K562 (cell line): ENCODE results near the gene FCHSD1. TPM values are rescaled to one million over a fixed set of nuclear protein-coding genes. Genes with fewer than 3 reads are reported as not detected.

Source experiments
- BRD9 ChIP-seq: fragments of 450-650 bp; IDR thresholded peaks from 2 replicates; pipeline ENCODE4 v1.6.1; 2018; ENCODE audit warnings: low read depth; ENCODE audit not compliant: partially characterized antibody
- CREM ChIP-seq: IDR thresholded peaks from 2 replicates; pipeline ENCODE4 v1.6.1; 2014; ENCODE audit warnings: antibody characterized with exemption, low read depth
- EP400 ChIP-seq: fragments of 450-650 bp; IDR thresholded peaks from 2 replicates; pipeline ENCODE4 v1.6.1; 2017; ENCODE audit warnings: antibody characterized with exemption, mild to moderate bottlenecking, moderate library complexity
- HOXB6 ChIP-seq: fragments of 250-450 bp; sonication (Bioruptor Pico); IDR thresholded peaks from 2 replicates; pipeline ENCODE4 v1.5.1; 2022; ENCODE audit warnings: mild to moderate bottlenecking, borderline replicate concordance
- NCOA2 ChIP-seq, 2 experiments: fragments of 450-650 bp; IDR thresholded peaks; 2 replicates each; pipeline ENCODE4 v1.6.1; 2018; ENCODE audit warnings: mild to moderate bottlenecking in 2 of 2, moderate library complexity in 1 of 2; ENCODE audit not compliant: partially characterized antibody in 2 of 2
- NFXL1 ChIP-seq: fragments of 450-650 bp; formaldehyde crosslinking; IDR thresholded peaks from 2 replicates; pipeline ENCODE4 v1.4.0; 2021; ENCODE audit warnings: mild to moderate bottlenecking
- POLR2AphosphoS5 ChIP-seq: IDR thresholded peaks from 2 replicates; pipeline ENCODE4 v1.6.1; 2011; ENCODE audit warnings: mild to moderate bottlenecking, low read depth, low read length, moderate library complexity; ENCODE audit not compliant: control insufficient read depth, insufficient read depth
- POLR3A ChIP-seq: IDR thresholded peaks from 2 replicates; pipeline ENCODE4 v1.6.1; 2011; ENCODE audit warnings: borderline replicate concordance, mild to moderate bottlenecking, moderate library complexity; ENCODE audit not compliant: insufficient read length, insufficient read depth; ENCODE audit errors: extremely low read depth
- SRSF7 ChIP-seq: fragments of 200-400 bp; formaldehyde crosslinking; optimal IDR thresholded peaks from 2 replicates; pipeline ENCODE3; 2017; ENCODE audit warnings: mild to moderate bottlenecking, low read depth, low read length
- TAF1 ChIP-seq: IDR thresholded peaks from 2 replicates; pipeline ENCODE4 v1.6.1; 2011; ENCODE audit warnings: mild to moderate bottlenecking, low read length, moderate library complexity; ENCODE audit not compliant: insufficient read depth, control insufficient read depth, severe bottlenecking; ENCODE audit errors: extremely low read depth
- TCF7 ChIP-seq: sonication (generic); IDR thresholded peaks from 2 replicates; pipeline ENCODE4 v1.6.1; 2016; ENCODE audit warnings: antibody characterized with exemption, borderline replicate concordance
- ZBTB17 ChIP-seq: fragments of 450-650 bp; formaldehyde crosslinking; IDR thresholded peaks from 2 replicates; pipeline ENCODE4 v1.4.0; 2020; ENCODE audit warnings: mild to moderate bottlenecking
- ZNF134 ChIP-seq: fragments of 250-450 bp; sonication (Bioruptor Pico); conservative IDR thresholded peaks from 2 replicates; pipeline ENCODE4 v1.4.0; 2020
- ZNF224 ChIP-seq: sonication (generic); formaldehyde crosslinking; IDR thresholded peaks from 2 replicates; pipeline ENCODE4 v1.8.0; 2022; ENCODE audit warnings: mild to moderate bottlenecking, missing genetic modification reagents
- ZNF274 ChIP-seq: IDR thresholded peaks from 2 replicates; pipeline ENCODE4 v1.6.1; 2011; ENCODE audit warnings: low read depth, mild to moderate bottlenecking, low read length, moderate library complexity, borderline replicate concordance
- ZNF551 ChIP-seq: fragments of 250-450 bp; sonication (Bioruptor Pico); IDR thresholded peaks from 2 replicates; pipeline ENCODE4 v1.5.0; 2021; ENCODE audit warnings: mild to moderate bottlenecking, moderate library complexity
- ZNF583 ChIP-seq: fragments of 250-450 bp; sonication (Bioruptor Pico); IDR thresholded peaks from 2 replicates; pipeline ENCODE4 v1.4.0; 2020
- polyA plus RNA-seq, 8 experiments: library from polyadenylated mRNA; depleted of rRNA in 4 of 8; stranded (reverse) in 5 of 8; unstranded in 3 of 8; fragments of >200 nt; fragmentation: Nextera tagmentation in 2 of 8; fragmentation: Illumina TruSeq in 1 of 8; extraction: Ambion mirVana in 2 of 8; extraction: Trizol in 1 of 8; gene quantifications; 2 replicates each; pipeline versions ENCODE4 v1.2.1 to v1.2.3, GENCODE V29; 2011 to 2014; ENCODE audit warnings: inconsistent platforms in 1 of 8, missing spikeins in 1 of 8
- total RNA-seq, 7 experiments: library from RNA; depleted of rRNA in 6 of 7; stranded (reverse); fragments of >200 nt in 6 of 7; fragmentation: Illumina TruSeq in 2 of 7; extraction: Trizol in 2 of 7; gene quantifications; 2 replicates each; pipeline versions ENCODE4 v1.2.1 to v1.2.3, GENCODE V29; 2011 to 2021; ENCODE audit warnings: low replicate concordance in 1 of 7
- TF ChIP-seq, protein P1 (sequence below): sonication (generic); formaldehyde crosslinking; IDR thresholded peaks from 2 replicates; pipeline ENCODE4 v1.8.0; 2022; ENCODE audit warnings: missing genetic modification reagents, mild to moderate bottlenecking, borderline replicate concordance
- TF ChIP-seq, protein P2 (sequence below): sonication (generic); formaldehyde crosslinking; IDR thresholded peaks from 2 replicates; pipeline ENCODE4 v1.8.0; 2022; ENCODE audit warnings: mild to moderate bottlenecking, missing genetic modification reagents
- TF ChIP-seq, protein P3 (sequence below): sonication (generic); formaldehyde crosslinking; IDR thresholded peaks from 2 replicates; pipeline ENCODE4 v1.8.1; 2023; ENCODE audit warnings: mild to moderate bottlenecking, missing genetic modification reagents
- TF ChIP-seq, protein P4 (sequence below): fragments of 250-450 bp; sonication (Bioruptor Pico); IDR thresholded peaks from 2 replicates; pipeline ENCODE4 v1.4.0; 2020; ENCODE audit warnings: borderline replicate concordance

Gene FCHSD1
- total and polyA plus RNA-seq, 9 of the 15 experiments (the other 6 are each of a cell fraction or from before 2014, with no cell fraction given) = 0.35 to 37.5 (median 13.6) TPM

DNA sequence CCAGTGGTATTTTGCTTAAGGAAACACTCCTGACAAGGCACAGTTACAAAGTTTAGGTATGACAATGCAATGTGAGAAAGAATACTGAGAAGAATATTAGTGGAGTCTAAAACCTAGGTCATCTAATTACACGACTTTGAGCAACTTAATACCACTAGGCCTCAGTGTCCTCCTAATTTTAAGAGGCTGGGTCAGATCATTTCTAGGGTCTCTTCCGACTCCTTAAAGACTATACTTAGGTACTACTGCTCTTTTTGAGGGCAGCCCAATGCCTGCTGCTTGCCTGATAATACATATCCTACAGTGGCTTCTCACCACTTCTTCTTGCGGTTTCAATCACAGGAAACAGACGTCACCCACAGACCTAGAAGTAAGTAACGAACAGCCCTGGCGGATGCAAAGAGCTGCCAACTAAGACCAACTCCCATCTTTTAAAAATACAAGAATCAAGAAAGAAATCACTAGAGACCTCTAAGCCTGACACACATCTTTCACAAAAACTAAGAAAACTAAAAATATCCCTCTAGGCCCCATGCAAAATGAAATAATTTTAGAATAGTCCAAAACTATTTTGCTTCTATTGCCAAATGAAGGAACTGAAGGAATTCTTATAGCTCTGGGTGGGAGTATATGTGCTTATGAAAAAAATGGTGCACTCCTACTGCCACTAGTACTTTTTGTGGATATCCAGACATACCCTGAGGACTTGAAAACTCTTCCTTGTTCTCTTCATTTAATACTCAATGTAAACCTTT lies 45.5 kb downstream of the FCHSD1 start (continued):
- TF ChIP-seq, protein P1, sequence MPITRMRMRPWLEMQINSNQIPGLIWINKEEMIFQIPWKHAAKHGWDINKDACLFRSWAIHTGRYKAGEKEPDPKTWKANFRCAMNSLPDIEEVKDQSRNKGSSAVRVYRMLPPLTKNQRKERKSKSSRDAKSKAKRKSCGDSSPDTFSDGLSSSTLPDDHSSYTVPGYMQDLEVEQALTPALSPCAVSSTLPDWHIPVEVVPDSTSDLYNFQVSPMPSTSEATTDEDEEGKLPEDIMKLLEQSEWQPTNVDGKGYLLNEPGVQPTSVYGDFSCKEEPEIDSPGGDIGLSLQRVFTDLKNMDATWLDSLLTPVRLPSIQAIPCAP (CRISPR knock-in tag) = no peak
- TF ChIP-seq SRSF7 (no peak), HOXB6 (CRISPR knock-in tag) (no peak), TAF1 (peak; percentile 12), EP400 (peak; percentile 48; the same call in 1 of the 2 replicates), CREM (peak; percentile 92), NFXL1 (CRISPR knock-in tag) (no peak), ZNF274 (no peak), POLR2AphosphoS5 (peak; percentile 93), ZNF583 (peak; percentile 55; the same call in 1 of the 2 replicates), NCOA2 (IDR thresholded peaks at IDR 0.05; ENCODE audit: partially characterized antibody in 2 of 2) (peak; percentile 8 to 63), ZNF551 (CRISPR knock-in tag) (no peak), ZNF224 (CRISPR knock-in tag) (no peak), ZNF134 (no peak), TCF7 (no peak), POLR3A (no peak), BRD9 (peak; percentile 37), ZBTB17 (CRISPR knock-in tag) (peak; percentile 39; the same call in 1 of the 2 replicates)
- TF ChIP-seq, protein P2, sequence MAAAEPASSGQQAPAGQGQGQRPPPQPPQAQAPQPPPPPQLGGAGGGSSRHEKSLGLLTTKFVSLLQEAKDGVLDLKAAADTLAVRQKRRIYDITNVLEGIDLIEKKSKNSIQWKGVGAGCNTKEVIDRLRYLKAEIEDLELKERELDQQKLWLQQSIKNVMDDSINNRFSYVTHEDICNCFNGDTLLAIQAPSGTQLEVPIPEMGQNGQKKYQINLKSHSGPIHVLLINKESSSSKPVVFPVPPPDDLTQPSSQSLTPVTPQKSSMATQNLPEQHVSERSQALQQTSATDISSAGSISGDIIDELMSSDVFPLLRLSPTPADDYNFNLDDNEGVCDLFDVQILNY (CRISPR knock-in tag) = no peak
- TF ChIP-seq, protein P3, sequence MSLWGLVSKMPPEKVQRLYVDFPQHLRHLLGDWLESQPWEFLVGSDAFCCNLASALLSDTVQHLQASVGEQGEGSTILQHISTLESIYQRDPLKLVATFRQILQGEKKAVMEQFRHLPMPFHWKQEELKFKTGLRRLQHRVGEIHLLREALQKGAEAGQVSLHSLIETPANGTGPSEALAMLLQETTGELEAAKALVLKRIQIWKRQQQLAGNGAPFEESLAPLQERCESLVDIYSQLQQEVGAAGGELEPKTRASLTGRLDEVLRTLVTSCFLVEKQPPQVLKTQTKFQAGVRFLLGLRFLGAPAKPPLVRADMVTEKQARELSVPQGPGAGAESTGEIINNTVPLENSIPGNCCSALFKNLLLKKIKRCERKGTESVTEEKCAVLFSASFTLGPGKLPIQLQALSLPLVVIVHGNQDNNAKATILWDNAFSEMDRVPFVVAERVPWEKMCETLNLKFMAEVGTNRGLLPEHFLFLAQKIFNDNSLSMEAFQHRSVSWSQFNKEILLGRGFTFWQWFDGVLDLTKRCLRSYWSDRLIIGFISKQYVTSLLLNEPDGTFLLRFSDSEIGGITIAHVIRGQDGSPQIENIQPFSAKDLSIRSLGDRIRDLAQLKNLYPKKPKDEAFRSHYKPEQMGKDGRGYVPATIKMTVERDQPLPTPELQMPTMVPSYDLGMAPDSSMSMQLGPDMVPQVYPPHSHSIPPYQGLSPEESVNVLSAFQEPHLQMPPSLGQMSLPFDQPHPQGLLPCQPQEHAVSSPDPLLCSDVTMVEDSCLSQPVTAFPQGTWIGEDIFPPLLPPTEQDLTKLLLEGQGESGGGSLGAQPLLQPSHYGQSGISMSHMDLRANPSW (CRISPR knock-in tag) = no peak
- TF ChIP-seq, protein P4, sequence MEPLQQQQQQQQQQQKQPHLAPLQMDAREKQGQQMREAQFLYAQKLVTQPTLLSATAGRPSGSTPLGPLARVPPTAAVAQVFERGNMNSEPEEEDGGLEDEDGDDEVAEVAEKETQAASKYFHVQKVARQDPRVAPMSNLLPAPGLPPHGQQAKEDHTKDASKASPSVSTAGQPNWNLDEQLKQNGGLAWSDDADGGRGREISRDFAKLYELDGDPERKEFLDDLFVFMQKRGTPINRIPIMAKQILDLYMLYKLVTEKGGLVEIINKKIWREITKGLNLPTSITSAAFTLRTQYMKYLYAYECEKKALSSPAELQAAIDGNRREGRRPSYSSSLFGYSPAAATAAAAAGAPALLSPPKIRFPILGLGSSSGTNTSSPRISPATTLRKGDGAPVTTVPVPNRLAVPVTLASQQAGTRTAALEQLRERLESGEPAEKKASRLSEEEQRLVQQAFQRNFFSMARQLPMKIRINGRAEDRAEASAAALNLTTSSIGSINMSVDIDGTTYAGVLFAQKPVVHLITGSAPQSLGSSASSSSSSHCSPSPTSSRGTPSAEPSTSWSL = no peak
